GM21447 (cell line): ENCODE results near the gene GANAB.
"Not testable (repeated sequence)": the region's sequence is repeated elsewhere in the genome, so short reads cannot be mapped to it uniquely, and the experiment has no call there.

ENCODE experiments used
- ATAC-seq: cut with Tn5 transposase; IDR thresholded peaks from one replicate; pipeline ENCODE4 v1.9.1; 2021; ENCODE audit not compliant: unreplicated experiment

The GANAB gene

DNA sequence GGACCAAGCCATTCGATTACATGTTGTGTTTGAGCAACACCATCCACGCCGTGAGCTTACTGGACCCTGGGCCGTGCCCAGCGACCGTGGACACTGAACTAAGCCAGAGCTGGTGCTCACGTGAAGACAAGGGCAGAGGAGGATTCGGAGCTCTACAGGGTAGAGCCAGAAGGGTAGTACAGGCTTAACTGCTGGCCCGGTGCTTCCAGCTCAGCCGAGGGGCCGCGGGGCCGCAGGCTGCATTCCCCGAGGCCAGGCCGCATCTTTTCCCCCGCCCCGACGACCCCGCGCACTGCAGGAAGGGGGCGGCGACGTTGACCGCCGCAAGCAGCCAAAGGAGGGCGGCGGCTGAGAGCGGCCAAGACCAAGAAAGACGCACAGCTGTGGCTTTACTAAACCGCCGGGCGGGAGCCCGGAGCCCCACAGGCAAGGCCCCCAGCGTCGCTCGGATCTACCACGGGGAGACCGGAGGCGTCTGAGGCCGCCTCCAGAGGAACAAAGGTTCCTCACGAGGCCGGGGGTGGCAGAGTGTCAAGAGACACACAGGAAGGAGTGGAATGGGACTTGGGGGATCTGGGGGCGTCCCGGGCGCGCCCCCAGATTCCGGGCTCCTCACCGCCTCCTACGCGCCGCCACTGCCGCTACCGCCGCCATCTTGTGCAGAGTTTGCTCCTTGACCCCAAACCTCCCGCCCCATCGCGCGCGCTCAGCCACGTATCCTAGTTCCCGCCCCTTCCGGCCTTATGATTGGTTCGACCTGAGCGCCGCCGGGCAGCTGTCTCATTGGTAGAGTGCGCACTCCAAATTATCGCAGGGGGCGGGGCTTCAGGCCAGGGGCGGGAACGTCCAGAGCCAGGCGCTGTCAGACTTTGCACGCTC, at the start of gene GANAB:
Gene GANAB, minus strand, starts transcription at position 668 of the 879 bp plus-strand sequence. Its CDS starts 14 bp downstream, at position 654.
- peak; percentile 88 for ATAC-seq

- no peak for ATAC-seq
Observed at GRCh38 chr11:62694455-62695167, 48.2 kb upstream of the GANAB start.

- ATAC-seq, result not testable (repeated sequence)
Observed at GRCh38 chr11:62693624-62694023, 47.2 kb upstream of the GANAB start.

GRCh38 chr11:62689421-62690183, 43.2 kb upstream of the GANAB start, which contains the start of gene LRRN4CL:
Gene LRRN4CL (minus strand): TSS chr11:62689530. CDS start chr11:62688508, 1,022 bp downstream.
- no peak for ATAC-seq

GRCh38 chr11:62688491-62688890, 42.1 kb upstream of the GANAB start:
- no peak for ATAC-seq

GRCh38 chr11:62687508-62688396, 41.3 kb upstream of the GANAB start:
- no peak for ATAC-seq

GRCh38 chr11:62682518-62682917, 36.1 kb upstream of the GANAB start:
- no peak for ATAC-seq

DNA sequence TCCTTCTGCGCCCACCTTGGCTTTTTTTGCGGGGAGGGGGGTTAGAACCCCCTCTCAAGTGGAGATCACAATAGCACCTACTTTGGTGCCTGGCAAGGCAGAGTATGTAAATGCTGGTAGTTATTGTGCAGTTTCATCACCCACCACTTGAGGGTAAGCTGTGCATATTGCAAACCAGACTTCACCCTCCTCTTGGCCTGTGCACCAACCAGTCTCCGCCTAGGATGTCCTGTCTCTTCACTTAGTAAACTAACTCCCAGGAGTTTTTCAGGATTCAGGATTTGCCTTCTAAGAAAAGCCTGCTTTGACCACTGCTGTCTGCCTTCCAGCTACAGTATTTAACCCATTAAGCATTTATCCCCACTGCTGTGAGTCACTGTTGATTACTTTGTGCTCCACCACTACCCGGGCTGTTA, 34.4 kb upstream of the GANAB start:
- peak; percentile 51 for ATAC-seq

GRCh38 chr11:62678770-62679696, 32.6 kb upstream of the GANAB start, which contains the start of gene UBXN1:
Gene UBXN1 (minus strand): TSS chr11:62679073. CDS start chr11:62678923, 150 bp downstream.
- peak; percentile 71 for ATAC-seq

- ATAC-seq, result no peak
Observed at GRCh38 chr11:62678433-62678769, 32.0 kb upstream of the GANAB start.

DNA sequence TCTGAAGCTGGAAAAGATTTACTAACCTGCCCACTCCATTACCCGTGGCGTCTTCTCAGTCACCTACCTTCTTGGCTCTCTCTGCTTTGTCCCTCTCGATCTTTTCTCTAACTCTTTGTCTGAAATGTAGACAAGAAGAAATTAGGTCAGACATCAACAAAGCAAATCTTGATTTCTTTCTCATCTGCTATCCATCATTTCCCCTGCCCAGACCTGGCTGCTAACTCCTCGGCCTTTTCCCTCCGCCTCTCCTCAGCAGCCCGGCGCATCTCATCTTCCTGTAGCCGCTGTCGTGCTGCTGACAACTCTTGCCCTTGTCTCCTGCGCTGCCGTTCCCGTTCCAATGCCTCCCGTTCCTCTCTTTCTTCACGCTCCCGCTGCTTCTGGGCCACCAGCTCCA, 31.3 kb upstream of the GANAB start:
- no peak for ATAC-seq

DNA sequence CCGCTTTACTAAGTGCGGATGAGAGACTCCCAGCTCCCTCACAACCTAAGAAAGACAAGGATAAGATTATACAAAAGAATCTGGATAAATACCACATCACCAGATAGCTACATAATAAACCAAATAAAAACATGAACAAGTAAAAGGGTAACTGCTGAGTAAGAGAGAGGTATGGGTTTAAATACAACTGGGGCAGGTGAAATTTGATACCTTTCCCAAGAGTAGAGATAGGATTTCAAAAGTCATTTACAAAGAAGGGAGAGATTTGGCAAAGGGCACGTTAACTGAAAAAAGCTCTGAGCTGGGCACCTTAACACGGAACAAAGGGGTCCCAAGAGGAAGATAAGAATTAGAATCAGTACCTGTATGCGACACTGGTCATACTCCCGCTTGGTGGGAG, 30.7 kb upstream of the GANAB start:
- ATAC-seq, result no peak

- ATAC-seq, result no peak
Observed at GRCh38 chr11:62676698-62677097, 30.3 kb upstream of the GANAB start.

DNA sequence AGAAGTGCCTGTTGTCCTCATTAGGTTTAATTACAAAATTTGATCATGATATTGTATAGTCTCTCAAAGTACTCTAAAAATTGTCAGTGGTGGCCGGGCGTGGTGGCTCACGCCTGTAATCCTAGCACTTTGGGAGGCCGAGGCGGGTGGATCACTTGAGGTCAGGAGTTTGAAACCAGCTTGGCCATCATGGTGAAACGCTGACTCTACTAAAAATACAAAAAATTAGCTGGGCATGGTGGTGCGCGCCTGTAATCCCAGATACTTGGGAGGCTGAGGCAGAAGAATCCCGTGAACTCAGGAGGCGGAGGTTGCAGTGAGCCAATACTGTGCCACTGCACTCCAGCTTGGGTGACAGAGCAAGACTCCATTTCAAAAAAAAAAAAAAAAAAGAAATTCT, 29.0 kb upstream of the GANAB start:
- not testable (repeated sequence) for ATAC-seq

- ATAC-seq, result no peak
Observed at GRCh38 chr11:62673196-62673525, 26.7 kb upstream of the GANAB start.

DNA sequence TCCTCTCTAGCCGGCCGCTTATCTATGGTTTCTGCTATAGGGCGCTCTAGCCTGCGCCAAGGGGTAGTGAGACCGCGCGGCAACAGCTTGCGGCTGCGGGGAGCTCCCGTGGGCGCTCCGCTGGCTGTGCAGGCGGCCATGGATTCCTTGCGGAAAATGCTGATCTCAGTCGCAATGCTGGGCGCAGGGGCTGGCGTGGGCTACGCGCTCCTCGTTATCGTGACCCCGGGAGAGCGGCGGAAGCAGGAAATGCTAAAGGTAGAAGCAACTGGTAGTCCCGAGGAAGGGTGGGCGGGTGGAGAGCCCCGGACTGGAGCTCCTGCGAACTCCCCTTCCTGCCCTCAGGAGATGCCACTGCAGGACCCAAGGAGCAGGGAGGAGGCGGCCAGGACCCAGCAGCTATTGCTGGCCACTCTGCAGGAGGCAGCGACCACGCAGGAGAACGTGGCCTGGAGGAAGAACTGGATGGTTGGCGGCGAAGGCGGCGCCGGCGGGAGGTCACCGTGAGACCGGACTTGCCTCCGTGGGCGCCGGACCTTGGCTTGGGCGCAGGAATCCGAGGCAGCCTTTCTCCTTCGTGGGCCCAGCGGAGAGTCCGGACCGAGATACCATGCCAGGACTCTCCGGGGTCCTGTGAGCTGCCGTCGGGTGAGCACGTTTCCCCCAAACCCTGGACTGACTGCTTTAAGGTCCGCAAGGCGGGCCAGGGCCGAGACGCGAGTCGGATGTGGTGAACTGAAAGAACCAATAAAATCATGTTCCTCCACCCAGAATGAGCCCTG, 25.4 kb upstream of the GANAB start, which contains the start of the genes LBHD1 and UQCC3:
Gene LBHD1, minus strand, starts transcription at position 660 of the 782 bp plus-strand sequence. CDS start 2,236 bp downstream, outside the sequence.
Gene UQCC3, plus strand, starts transcription at position 66 of the 782 bp plus-strand sequence. Its CDS starts 73 bp downstream, at position 139.
- peak; percentile 55 for ATAC-seq

GRCh38 chr11:62671236-62671607, 24.8 kb upstream of the GANAB start:
- peak; percentile 6 for ATAC-seq
